HL-60 (cell line): ENCODE data around the gene HS6ST3.

ENCODE experiments used
- CTCF ChIP-seq: IDR thresholded peaks from one replicate; pipeline ENCODE4 v1.5.1; 2011; ENCODE audit warnings: low read length, control low read depth, inconsistent platforms; ENCODE audit not compliant: insufficient read depth
- POLR2AphosphoS5 ChIP-seq: IDR thresholded peaks from 2 replicates; pipeline ENCODE4 v1.6.1; 2012; ENCODE audit warnings: low read depth
- REST ChIP-seq: IDR thresholded peaks from 2 replicates; pipeline ENCODE4 v1.6.1; 2012; ENCODE audit warnings: low read depth; ENCODE audit not compliant: insufficient replicate concordance
- SPI1 ChIP-seq: IDR thresholded peaks from 2 replicates; pipeline ENCODE4 v1.6.1; 2012; ENCODE audit warnings: low read depth, mild to moderate bottlenecking, borderline replicate concordance

DNA sequence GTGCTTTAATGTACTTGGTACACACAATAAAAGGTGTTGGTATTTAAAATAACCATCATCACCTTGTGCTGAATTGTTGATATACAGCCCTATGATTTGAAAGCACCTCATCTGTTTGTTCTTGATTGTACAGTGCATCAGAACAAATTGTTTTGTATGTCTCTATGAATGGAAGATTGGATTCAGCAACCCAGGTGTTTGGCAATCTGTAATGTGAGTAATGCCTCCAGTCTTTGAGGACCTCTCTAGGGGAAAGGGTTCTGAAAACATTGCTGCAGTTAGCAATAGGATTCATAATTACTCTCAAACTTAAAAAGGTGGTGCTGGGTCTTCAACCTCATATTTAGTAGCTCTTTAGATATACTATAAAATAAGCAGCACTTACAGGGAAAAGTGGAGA lies 562.6 kb downstream of the HS6ST3 start:
- TF ChIP-seq CTCF (no peak), POLR2AphosphoS5 (no peak), REST (no peak), SPI1 (no peak)
